Stimulated activated CD4-positive, alpha-beta T cell treated with anti-CD3 and anti-CD28 coated beads, Interleukin-4, amount 100 ng/mL, for 24 hours (primary cell): ENCODE measurements around the gene ETV2.
"Not testable (repeated sequence)": the region's sequence is repeated elsewhere in the genome, so short reads cannot be mapped to it uniquely, and the experiment has no call there.

Experiments
- DNase-seq: peaks from one replicate; pipeline ENCODE4 v3.0.0-alpha.2; 2020

The ETV2 gene

DNA sequence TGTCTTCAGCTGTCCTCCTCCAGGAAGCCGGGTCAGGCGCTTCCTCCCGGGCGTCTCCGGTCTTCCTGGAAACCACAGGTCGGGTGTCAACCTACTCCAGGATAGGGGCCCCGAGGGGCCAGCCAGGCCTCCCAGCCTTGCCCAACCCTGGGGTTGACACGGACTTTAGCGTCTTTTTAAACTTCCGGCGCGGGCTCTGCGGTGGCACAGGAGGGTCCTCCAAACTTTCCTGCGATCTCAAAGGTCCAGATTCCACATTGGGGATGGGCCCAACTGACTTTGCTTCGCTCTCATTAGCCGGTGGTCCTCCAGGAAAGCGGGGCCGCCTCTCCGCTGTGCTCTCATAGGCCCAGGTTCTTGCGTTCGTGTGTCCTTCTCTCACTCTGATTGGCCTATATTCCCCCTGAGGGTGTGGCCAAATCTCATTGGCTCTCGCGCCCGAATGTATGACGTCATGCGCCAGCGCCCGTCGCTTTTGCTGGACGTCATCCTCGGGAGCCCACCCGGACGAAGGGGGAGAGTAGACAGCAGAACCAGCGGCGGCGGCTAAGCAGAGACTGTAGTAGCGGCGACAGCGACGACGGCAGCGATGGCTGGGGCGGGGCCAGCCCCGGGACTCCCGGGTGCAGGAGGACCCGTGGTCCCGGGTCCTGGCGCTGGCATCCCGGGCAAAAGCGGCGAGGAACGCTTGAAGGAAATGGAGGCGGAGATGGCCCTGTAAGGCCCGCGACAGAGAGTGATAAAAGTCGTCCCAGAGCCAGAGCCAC lies 12.8 kb upstream of the ETV2 start, which contains the start of gene RBM42:
TSS of gene RBM42 (plus strand) at position 472 of the 767 bp plus-strand sequence. CDS start at position 590, 118 bp downstream.
- peak; percentile 97 for DNase-seq

DNA sequence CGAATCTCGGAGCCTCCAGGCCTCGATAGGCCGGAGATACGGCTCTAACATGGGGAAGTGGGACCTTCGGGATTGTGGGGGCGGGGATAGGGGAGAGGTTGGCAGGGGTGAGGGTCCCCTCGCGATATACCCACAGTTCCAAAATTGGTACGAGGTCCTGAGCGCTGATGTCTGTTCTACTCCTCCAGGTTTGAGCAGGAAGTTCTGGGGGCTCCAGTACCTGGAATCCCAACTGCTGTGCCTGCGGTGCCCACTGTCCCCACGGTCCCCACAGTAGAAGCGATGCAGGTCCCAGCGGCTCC lies 12.3 kb upstream of the ETV2 start:
- DNase-seq: no peak

DNA sequence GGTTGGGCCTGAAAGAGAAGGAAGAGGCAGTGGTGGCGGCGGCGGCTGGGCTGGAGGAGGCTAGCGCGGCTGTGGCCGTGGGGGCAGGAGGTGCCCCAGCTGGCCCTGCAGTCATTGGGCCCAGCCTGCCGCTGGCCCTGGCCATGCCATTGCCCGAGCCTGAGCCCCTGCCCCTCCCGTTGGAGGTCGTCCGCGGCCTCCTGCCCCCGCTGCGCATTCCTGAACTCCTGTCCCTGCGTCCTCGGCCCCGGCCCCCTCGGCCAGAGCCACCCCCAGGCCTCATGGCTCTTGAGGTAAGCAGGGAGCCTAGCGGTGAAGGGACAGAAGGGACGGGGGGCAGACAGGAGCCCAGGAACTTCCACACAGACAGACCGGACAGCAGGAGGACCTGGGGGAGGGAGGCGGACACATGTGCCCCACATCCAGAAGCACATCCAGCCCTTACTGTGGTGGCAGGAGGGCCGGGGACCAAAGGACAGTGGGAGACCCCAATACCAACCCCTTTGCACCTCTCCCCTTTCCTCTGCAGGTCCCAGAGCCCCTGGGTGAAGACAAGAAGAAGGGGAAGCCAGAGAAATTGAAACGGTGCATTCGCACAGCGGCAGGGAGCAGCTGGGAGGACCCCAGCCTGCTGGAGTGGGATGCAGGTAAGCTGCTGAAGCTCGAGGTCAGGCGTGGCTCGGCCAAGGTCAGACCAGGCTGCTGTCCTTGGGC lies 7.7 kb upstream of the ETV2 start:
- no peak for DNase-seq

DNA sequence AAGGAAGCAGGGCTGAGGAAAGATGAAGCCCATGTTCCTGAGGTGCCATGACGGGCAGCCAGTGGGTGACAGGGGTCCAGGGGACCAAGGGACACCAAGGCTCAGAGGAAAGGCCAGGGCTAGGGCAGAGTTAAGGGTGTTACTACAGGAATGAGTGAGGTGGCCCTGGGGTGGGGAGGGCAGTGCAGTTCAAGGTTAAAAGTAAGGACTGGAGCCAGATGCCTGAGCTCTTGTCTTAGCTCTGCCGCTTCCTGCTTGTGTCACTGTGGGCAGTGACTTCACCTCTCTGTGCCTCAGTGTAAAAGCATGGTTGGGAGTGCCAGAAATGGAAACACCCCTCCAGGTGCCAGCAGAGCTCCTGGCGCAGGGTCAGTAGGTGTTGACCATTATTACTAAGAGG lies 4.9 kb upstream of the ETV2 start:
- DNase-seq: no peak

DNA sequence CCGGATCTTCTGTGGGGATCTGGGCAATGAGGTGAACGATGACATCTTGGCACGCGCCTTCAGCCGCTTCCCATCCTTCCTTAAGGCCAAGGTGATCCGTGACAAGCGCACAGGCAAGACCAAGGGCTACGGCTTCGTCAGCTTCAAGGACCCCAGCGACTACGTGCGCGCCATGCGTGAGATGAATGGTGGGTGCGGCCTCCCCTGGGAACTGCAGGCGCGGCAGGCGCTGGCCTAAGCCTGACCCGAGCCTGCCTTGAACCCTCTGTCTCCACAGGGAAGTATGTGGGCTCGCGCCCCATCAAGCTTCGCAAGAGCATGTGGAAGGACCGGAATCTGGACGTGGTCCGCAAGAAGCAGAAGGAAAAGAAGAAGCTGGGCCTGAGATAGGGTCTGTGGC lies 4.4 kb upstream of the ETV2 start:
- DNase-seq: no peak

DNA sequence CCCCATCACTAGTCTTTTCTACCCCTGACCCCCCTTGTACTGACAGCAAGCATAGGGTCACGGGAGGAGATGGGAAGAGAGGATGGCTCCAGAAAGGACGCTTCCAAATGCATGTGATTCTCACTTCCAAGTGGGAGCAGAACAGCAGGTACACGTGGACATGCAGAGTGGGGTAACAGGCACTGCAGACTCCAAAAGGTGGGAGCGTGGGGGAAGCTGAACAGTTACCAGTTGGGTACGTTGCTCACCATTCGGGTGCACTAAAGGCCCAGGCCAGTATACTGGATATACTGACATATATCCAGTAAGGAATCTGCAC lies 2.3 kb upstream of the ETV2 start:
- no peak for DNase-seq

DNA sequence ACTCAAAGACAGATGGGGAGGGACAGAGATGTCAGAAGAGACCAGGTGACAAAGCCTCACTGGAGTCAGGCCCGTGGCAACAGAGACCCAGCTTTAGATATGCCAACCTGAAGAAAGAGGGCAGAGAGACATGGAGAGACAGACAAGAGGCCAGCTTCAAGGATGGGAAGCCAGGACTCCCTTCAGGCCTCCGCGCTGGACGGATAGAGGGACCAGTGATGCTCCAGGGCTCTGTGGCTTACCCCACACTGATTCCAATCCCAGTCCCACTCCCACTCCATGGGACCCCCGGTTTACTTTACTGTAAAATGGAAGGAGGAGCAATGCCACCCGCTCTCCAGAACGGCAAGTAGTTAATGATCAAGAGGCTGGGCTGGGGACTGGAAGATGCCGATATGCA lies 1.7 kb upstream of the ETV2 start:
- DNase-seq: no peak

DNA sequence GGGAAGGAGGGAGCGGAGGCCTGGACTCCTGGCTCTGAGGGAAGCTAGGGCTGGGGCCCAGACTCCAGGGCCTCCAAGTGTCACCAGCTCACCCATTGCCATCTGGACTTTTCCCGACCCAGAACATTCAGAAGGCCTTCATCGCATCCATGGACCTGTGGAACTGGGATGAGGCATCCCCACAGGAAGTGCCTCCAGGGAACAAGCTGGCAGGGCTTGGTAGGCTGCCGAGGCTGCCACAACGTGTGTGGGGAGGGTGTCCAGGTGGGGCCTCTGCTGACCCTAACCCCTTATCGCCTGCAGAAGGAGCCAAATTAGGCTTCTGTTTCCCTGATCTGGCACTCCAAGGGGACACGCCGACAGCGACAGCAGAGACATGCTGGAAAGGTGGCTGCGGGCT lies 767 bp downstream of the ETV2 start:
- no peak for DNase-seq

DNA sequence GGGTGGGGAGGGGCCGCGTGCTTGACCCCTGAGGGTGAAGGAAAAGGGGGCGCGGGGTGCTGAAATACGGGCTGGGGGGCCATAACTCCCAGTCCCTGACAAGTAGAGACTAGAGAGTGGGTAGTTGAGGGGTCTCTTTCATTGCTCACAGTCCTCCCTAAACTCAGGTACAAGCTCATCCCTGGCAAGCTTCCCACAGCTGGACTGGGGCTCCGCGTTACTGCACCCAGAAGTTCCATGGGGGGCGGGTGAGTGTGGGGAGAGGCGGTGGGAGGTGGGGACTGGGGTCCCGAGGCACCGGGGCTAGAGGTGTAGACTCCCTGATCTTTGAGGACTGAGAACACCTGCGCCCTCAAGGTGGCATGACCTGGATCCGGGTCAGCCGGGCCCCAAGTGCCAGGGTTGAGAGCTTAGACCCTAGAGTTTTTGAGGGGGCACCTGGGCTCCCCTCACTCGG lies 1.3 kb downstream of the ETV2 start:
- no peak for DNase-seq

DNA sequence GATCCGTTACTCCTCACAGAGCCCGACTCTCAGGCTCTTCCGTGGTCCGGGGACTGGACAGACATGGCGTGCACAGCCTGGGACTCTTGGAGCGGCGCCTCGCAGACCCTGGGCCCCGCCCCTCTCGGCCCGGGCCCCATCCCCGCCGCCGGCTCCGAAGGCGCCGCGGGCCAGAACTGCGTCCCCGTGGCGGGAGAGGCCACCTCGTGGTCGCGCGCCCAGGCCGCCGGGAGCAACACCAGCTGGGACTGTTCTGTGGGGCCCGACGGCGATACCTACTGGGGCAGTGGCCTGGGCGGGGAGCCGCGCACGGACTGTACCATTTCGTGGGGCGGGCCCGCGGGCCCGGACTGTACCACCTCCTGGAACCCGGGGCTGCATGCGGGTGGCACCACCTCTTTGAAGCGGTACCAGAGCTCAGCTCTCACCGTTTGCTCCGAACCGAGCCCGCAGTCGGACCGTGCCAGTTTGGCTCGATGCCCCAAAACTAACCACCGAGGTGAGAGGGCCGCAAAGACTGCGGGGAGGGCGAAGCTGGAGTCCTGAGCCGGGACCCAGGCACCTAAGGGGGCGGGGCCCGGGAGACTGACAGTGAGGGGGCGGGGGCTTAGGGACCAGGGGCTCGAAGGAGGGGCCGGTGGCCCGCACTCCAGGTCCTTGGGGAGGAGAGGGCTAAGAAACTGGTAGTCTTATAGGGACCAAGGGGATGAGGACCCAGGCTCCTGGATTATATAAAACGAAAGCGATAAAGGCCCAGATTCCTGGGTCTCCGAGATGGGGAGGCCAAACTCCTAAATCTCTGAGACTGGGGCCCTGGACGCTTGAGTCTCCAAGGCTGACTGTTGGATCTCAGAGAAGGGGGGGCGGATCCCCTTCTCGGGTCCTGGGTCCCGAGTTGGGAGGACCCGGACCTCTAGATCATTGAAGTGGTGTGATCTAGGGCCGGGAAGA lies 2.0 kb downstream of the ETV2 start:
- peak; percentile 79 for DNase-seq

DNA sequence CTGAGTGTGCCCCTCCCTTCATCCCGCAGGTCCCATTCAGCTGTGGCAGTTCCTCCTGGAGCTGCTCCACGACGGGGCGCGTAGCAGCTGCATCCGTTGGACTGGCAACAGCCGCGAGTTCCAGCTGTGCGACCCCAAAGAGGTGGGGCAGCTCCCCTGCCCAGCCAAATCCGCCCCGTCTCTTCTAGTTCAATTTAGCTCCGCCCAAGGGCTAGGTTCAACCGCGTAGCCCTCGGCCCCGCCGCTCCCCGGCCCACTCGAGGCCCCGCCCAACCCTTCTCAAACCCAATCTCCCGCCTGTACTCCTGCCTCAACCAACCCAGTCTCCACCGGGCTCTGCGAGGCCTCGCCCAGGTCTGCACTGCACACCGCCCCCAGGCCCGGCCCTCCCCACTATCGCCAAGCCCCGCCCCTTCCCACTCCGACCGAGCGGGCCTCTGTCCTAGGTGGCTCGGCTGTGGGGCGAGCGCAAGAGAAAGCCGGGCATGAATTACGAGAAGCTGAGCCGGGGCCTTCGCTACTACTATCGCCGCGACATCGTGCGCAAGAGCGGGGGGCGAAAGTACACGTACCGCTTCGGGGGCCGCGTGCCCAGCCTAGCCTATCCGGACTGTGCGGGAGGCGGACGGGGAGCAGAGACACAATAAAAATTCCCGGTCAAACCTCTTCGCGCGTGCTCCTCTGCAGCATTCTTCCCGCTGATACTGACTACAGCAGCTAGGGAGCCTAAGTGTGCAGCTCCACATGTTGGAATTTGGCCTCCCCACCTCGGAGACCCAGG lies 2.9 kb downstream of the ETV2 start:
- DNase-seq: peak; percentile 96

DNA sequence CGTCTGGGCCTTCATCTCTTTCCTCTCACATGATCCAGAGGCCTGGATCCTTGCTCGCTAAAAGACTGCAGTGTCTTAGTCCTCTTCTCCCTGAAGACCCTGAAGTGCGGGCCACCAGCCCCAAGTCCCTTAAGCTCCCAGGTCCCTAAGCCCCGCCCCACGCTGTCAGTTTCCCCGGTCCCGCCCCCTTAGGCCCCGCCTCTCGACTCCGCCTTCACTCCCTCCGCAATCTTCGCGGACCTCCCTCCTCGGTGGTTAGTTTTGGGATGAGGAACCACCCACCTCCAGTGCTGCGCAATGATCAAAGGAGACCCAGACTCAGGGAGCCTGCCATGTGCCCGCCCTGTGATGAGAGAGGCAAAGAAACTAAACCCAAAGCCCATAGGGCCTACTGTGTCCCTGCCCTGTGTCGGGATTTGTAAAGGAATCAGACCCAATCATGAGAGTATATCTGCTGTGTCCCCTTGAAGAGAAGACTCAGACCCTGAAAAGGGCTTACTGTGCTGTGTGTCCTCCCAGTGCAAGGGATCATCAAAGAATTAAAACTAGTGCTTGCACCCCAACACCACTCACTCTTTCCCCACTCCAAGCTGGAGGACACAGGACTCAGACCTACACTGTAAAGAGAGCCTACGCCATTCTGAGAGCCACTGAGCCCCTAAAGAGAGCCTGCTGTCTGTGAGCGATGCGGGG lies 3.6 kb downstream of the ETV2 start:
- DNase-seq: peak; percentile 83

DNA sequence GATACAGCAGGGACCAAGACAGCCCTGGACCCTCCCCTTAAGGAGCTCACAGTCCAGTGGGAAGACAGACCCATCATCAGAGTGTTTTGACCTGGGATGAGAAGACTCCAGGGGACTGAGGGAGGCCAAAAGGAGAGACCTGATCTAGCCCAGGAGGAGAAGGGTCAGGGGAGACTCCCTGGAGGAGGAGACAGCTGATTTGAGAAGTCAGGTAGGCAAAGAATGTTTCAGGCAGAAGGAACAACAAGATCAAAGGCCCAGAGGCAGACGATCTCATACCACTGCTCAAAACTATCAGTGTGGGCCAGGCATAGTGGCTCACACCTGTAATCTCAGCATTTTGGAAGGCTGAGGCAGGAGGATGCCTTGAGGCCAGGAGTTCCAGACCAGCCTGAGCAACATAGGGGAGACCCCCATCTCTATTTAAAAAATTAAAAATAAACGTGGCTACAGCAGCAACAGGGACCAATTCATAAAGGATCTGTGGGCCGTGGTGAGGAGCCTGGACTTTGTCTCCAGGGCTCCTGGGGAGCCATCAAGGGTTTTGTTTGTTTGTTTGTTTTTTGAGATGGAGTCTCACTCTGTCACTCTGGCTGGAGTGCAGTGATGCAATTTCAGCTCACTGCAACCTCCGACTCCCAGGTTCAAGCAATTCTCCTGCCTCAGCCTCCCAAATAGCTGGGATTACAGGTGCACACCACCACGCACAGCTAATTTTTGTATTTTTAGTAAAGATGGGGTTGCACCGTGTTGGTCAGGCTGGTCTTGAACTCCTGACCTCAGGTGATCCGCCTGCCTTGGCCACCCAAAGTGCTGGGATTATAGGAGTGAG lies 4.4 kb downstream of the ETV2 start:
- DNase-seq: no peak

DNA sequence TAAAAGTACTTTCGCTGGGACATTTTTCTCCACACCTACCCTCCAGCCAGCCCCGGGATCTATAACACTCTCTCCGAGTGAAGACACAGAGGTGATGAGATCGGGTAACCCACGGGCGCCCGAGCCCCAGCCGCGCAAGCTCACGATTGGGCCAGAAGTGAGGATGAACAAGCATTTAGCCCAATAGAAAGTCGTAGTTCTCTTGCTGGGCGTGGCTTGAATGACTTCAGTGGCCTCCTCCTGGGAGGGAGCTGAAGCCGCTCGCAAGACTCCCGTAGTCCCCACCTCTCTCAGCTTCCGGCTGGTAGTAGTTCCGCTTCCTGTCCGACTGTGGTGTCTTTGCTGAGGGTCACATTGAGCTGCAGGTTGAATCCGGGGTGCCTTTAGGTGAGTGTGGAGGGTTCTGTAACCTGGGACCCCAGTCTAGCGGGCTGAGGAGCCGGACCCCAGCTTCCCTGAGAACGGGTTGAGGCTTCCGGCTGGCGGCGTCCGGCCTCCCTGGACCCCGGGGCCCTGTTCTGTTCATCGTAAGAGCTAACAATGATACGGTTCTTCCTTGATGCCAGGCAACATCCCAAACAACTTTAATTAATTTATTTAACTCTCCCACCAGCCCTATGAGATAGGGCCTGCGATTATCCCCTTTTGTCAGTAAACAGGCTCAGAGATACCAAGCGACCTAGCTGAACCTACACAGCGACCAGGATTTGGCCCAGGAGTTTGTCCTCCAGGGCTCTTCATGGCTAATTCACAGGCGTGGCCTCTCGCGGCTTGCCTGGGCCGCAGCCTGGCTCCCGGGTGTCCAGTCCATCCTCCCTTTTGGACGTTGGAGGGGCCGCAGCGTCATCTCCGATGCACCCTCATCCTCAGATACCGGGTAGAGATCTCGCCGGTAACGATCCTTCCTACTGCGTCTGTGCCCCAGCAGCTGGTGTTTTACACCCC lies 6.7 kb downstream of the ETV2 start, which contains the start of gene COX6B1:
TSS of gene COX6B1 (plus strand) at position 307 of the 945 bp plus-strand sequence. CDS start 2,921 bp downstream, outside the sequence.
- DNase-seq: peak; percentile 95

DNA sequence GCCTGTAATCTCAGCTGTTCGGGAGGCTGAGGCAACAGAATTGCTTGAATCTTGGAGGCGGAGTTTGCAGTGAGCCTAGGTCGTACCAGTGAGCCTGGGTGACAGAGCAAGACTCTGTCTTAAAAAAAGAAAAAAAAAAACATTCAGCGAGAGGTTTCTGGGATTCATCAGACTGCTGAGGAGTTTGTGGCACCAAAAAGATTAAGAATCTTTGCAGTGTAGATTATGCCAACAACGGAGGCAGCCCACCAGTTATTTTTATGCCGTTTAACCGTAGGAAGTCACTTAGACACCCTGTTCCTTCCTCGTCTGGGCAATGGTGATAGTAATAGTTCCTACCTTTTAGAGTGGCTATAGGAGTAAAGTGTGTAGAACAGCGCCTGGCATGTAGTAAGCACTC lies 9.0 kb downstream of the ETV2 start:
- no peak for DNase-seq

DNA sequence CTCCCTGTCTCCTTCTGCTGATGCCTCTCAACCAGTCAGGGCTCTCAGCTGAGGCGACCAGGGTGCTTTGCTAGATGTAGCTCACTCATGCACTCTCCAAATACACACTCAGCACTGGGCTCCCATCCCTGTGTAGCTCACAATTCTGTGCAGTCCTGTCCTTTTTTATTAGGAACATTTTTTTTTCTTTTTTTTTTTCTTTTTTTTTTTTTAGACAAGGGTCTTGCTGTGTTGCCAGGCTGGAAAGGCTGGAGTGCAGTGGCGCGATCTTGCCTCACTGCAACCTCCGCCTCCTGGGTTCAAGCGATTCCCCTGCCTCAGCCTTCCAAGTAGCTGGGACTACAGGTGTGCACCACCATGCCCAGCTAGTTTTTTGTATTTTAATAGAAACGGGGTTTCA lies 13.3 kb downstream of the ETV2 start:
- not testable (repeated sequence) for DNase-seq

DNA sequence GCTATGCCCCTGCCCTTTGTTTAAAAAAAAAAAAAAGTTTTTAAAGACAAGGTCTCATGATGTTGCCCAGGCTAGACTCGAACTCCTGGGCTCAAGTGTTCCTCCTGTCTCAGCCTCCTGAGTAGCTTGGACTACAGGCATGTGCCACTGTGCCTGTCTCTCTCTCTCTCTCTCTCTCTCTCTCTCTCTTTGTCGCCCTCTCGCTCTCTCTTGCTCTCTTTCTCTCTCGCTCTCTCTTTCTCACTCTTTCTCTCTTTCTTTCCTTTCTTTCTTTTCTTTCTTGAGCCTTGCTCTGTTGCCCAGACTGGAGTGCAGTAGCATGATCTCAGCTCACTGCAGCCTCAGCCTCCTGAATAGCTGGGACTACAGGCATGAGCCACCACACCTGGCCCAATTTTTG lies 14.1 kb downstream of the ETV2 start:
- DNase-seq: no peak

DNA sequence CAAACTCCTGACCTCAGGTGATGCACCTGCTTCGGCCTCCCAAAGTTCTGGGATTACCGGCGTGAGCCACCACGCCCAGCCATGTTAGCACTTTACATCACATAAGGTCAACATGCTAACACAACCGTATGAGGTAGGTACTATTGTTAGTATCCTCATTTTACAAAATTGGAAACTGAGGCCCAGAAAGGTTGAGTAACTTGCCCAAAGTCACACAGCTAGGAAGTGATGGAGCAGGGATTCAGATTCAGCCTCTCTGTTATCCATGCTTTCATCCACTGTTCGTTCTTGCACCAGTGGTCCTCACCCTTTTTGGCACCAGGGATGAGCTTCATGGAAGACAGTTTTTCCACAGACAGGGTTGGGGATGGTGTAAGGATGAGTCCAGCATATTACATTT lies 15.2 kb downstream of the ETV2 start:
- no peak for DNase-seq

DNA sequence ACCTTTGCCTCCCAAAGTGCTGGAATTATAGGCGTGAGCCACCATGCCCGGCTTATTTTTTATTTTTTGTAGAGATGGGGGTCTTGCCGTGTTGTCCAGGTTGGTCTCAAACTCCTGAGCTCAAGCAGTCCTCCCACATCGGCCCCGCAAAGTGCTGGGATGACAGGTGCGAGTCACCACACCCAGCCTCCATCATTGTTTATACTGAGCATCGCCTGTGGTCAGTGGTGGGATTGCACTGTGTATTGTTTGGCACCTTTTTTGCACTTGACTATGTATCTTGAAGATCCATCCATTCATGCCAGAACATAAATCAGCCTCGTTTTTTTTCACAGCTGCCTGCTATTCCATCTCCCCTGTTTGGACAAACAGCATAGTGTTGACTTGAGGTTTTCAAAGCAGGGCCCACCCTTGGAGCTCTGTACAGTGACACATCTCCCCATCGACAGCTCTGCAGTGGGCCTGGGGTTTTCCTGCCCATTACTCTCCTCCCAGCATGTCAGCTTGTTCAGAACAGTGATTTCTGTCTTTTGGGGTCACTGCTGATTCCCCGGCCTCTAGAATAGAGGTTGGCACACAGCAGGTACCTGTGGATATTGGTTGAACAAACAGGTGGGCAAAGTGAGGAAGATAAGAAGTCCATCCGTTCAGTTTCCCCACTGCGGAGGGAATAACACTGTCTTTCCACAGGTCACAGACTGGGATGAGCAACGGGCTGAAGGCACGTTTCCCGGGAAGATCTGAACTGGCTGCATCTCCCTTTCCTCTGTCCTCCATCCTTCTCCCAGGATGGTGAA lies 16.6 kb downstream of the ETV2 start:
- DNase-seq: no peak
